Nephron progenitor cell (in vitro differentiated cells): Measurements from ENCODE around the gene BABAM2.

Experiments used
- DNase-seq: peaks from one replicate; pipeline ENCODE4 v3.0.0; 2021
- H3K27ac Mint-ChIP-seq: 2 replicates; pipeline ENCODE4 v1.8.0; 2021; ENCODE audit warnings: mild to moderate bottlenecking, moderate library complexity, mixed read lengths
- H3K27me3 Mint-ChIP-seq: 2 replicates; pipeline ENCODE4 v1.8.0; 2021; ENCODE audit warnings: mild to moderate bottlenecking, low read depth, mixed read lengths; ENCODE audit not compliant: poor library complexity
- H3K36me3 Mint-ChIP-seq: 2 replicates; pipeline ENCODE4 v1.8.0; 2021; ENCODE audit warnings: low read depth, mixed read lengths
- H3K4me1 Mint-ChIP-seq: 2 replicates; pipeline ENCODE4 v1.8.0; 2021; ENCODE audit warnings: mixed read lengths
- H3K4me3 Mint-ChIP-seq: 2 replicates; pipeline ENCODE4 v1.8.0; 2021; ENCODE audit warnings: mild to moderate bottlenecking, moderate library complexity, mixed read lengths
- H3K9me3 Mint-ChIP-seq: 2 replicates; pipeline ENCODE4 v1.8.0; 2021; ENCODE audit warnings: mild to moderate bottlenecking, moderate library complexity, mixed read lengths
- CTCF ChIP-seq: fragments of 200-600 bp; sonication (generic); IDR thresholded peaks from 2 replicates; pipeline ENCODE4 v1.5.0; 2021; ENCODE audit warnings: antibody characterized with exemption

BABAM2 gene

GRCh38 chr2:28282248-28282647, 391.7 kb downstream of the BABAM2 start:
- Mint-ChIP-seq H3K27me3 (no peaks in the 10 kb centered on the region), H3K27ac (no peak overlapping the region), H3K9me3 (no peaks in the 10 kb centered on the region), H3K4me1 (peaks cover 14% of the 10 kb centered on the region), H3K36me3 (no peaks in the 10 kb centered on the region), H3K4me3 (no peak overlapping the region)
- no peak for DNase-seq
- TF ChIP-seq CTCF = no peak

DNA sequence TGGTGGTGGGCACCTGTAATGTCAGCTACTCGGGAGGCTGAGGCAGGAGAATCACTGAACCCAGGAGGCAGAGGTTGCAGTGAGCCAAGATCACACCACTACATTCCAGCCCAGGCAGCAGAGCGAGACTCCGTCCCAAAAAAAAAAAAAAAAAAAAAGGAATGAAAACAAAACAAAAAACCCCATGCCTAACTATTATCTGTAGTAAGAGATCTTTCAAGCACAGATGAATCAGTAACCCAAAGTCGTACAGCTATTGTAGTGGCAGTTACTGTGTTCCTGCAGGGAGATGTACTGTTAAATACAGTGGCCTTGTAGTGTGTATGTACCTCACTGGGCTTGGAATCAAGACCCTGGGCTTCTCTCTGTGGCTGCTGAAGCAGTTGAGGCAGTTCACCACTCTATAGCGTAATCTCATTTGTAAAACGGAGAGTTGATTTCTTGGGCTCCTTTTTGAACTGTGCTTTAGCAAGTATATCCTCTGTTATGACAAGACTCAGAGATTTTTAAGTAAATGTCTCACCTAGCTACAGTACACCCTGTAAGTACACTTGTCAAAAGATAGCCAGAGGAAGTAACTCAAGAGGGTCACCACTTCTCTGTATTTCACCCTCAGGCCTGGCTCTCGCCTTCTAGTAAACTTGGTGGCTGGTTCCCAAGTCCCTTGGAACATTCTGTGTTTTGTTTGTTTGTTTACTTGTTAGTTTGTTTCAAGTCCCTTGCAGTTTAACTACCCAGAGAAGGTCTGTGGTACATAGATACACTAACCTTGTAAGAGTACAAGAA, 392.5 kb downstream of the BABAM2 start:
- no peak overlapping the region for H3K27ac Mint-ChIP-seq
- DNase-seq = no peak
- H3K4me1 Mint-ChIP-seq = peaks cover 14% of the 10 kb centered on the region
- H3K27me3 Mint-ChIP-seq = no peaks in the 10 kb centered on the region
- no peak for TF ChIP-seq CTCF
- no peaks in the 10 kb centered on the region for H3K36me3 Mint-ChIP-seq
- H3K9me3 Mint-ChIP-seq = no peaks in the 10 kb centered on the region
- no peak overlapping the region for H3K4me3 Mint-ChIP-seq

GRCh38 chr2:28283861-28284260, 393.3 kb downstream of the BABAM2 start:
- H3K36me3 Mint-ChIP-seq = no peaks in the 10 kb centered on the region

DNA sequence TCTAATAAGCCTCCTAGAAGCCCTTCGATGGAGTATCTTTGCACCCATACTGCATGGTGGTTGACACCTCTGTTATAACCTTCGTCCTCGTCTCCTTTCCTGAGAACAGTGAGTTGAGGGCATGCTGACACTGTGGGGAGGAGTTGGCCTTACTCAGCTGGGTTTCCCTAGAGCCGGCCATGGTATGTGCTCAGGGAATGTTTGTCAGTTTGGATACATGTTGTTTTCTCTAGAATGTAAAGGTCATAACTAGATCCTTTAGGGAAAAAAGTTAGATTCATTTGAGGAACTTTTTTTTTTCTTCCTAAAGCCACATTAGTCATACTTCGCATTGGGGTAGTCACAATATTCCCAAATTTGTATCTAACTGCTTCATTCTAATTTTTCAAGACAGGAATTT, 396.1 kb downstream of the BABAM2 start:
- Mint-ChIP-seq H3K27ac (peak overlapping the region; percentile 43), H3K4me1 (peaks cover 13% of the 10 kb centered on the region), H3K36me3 (no peaks in the 10 kb centered on the region), H3K4me3 (no peak overlapping the region), H3K9me3 (no peaks in the 10 kb centered on the region), H3K27me3 (no peaks in the 10 kb centered on the region)
- TF ChIP-seq CTCF = no peak
- no peak for DNase-seq

More at GRCh38 chr2:28283861-28284260, 393.3 kb downstream of the BABAM2 start:
- Mint-ChIP-seq H3K4me1 (peaks cover 14% of the 10 kb centered on the region), H3K27me3 (no peaks in the 10 kb centered on the region), H3K9me3 (no peaks in the 10 kb centered on the region), H3K27ac (no peak overlapping the region), H3K4me3 (no peak overlapping the region)
- TF ChIP-seq CTCF = no peak
- no peak for DNase-seq

DNA sequence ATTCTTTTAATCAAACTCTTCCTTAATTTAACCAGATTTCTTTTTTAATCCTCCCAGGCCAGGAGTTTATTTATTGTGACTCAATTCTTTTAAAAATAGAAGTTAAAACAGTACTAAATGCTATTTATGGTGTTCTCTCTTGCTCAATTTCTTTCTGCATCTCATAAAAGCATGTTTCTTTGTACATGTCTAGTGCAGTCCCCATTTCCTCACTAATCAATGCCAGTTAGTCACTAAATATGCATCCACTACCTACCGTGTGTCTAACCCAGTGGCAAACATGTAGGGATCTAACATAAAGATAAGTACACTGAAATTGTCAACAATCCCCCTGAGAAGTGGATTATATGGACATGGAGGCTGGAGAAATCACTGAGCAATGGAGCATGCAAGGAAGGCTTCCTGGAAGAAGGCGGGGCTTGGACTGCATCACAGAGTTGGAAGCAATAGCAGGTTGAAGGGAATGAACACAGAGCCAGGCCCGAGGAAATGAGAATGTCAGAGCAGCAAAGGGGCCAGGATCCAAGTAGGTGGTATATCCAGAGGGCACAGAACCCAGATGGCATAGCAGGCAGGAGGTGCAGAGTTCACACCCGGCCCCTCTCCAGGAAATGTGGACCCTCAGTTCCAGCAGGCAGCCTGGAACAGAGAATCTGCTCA, 396.9 kb downstream of the BABAM2 start:
- no peak for TF ChIP-seq CTCF
- no peaks in the 10 kb centered on the region for H3K27me3 Mint-ChIP-seq
- H3K4me3 Mint-ChIP-seq = no peak overlapping the region
- H3K4me1 Mint-ChIP-seq = peaks cover 6% of the 10 kb centered on the region
- no peaks in the 10 kb centered on the region for H3K36me3 Mint-ChIP-seq
- no peak overlapping the region for H3K27ac Mint-ChIP-seq
- H3K9me3 Mint-ChIP-seq = no peaks in the 10 kb centered on the region
- no peak for DNase-seq
